Hepatocyte (in vitro differentiated cells): Measurements from ENCODE around the gene BCAS3. TPM values are rescaled to one million over a fixed set of nuclear protein-coding genes. Genes with fewer than 3 reads are reported as not detected.

Experiments
- DNase-seq: peaks from one replicate; pipeline ENCODE4 v3.0.0-alpha.2; 2016; ENCODE audit warnings: low spot score
- H2AFZ ChIP-seq: fragments of 200-600 bp; sonication (generic); 2 replicates; pipeline ENCODE4 v1.6.0; 2016; ENCODE audit warnings: antibody characterized with exemption, mild to moderate bottlenecking
- H3K27ac ChIP-seq: fragments of 200-600 bp; sonication (generic); 2 replicates; pipeline ENCODE4 v1.5.1; 2016; ENCODE audit warnings: mild to moderate bottlenecking
- H3K27me3 ChIP-seq: fragments of 200-600 bp; sonication (generic); 2 replicates; pipeline ENCODE4 v1.6.1; 2016
- H3K36me3 ChIP-seq: fragments of 200-600 bp; sonication (generic); replicated peaks from 2 replicates; pipeline ENCODE4 v1.5.1; 2016; ENCODE audit warnings: low read depth; ENCODE audit not compliant: insufficient read depth
- H3K4me1 ChIP-seq: fragments of 200-600 bp; sonication (generic); 2 replicates; pipeline ENCODE4 v1.5.1; 2016; ENCODE audit warnings: mild to moderate bottlenecking, moderate library complexity; ENCODE audit not compliant: insufficient read depth
- H3K4me2 ChIP-seq: fragments of 200-600 bp; sonication (generic); 2 replicates; pipeline ENCODE4 v1.6.0; 2016
- H3K4me3 ChIP-seq: fragments of 200-600 bp; sonication (generic); 2 replicates; pipeline ENCODE4 v1.5.1; 2016; ENCODE audit warnings: mild to moderate bottlenecking
- H3K79me2 ChIP-seq: fragments of 200-600 bp; sonication (generic); 2 replicates; pipeline ENCODE4 v1.6.0; 2017; ENCODE audit warnings: mild to moderate bottlenecking
- H3K9me2 ChIP-seq: fragments of 200-600 bp; sonication (generic); replicated peaks from 2 replicates; pipeline ENCODE4 v1.6.0; 2017; ENCODE audit warnings: mild to moderate bottlenecking; ENCODE audit not compliant: insufficient read depth
- H3K9me3 ChIP-seq: fragments of 200-600 bp; sonication (generic); 2 replicates; pipeline ENCODE4 v1.5.1; 2016; ENCODE audit warnings: low read depth, mild to moderate bottlenecking
- H4K20me1 ChIP-seq: fragments of 200-600 bp; sonication (generic); 2 replicates; pipeline ENCODE4 v1.6.0; 2016; ENCODE audit warnings: mild to moderate bottlenecking; ENCODE audit not compliant: insufficient read depth, poor library complexity, severe bottlenecking
- EZH2 ChIP-seq: fragments of 200-600 bp; sonication (generic); IDR thresholded peaks from 2 replicates; pipeline ENCODE4 v1.6.1; 2016; ENCODE audit warnings: antibody characterized with exemption, mild to moderate bottlenecking, borderline replicate concordance
- EZH2phosphoT487 ChIP-seq: fragments of 200-600 bp; sonication (generic); IDR thresholded peaks from one replicate; pipeline ENCODE4 v1.6.1; 2018; ENCODE audit warnings: antibody characterized with exemption, mild to moderate bottlenecking, low read depth, moderate library complexity; ENCODE audit not compliant: unreplicated experiment, severe bottlenecking
- WGBS: methylation state at CpG from one replicate; pipeline ENCODE4 v1.1.6; 2016; ENCODE audit warnings: low lambda C conversion rate; ENCODE audit errors: missing lambda C conversion rate; 5-methylcytosine and 5-hydroxymethylcytosine counted together
- polyA plus RNA-seq: library from polyadenylated mRNA; unstranded; fragments of >200 nt; fragmentation: Nextera tagmentation; extraction: Ambion mirVana; gene quantifications from 2 replicates; pipeline ENCODE4 v1.2.1, GENCODE V29; 2016
- total RNA-seq: library from RNA; depleted of rRNA; stranded (reverse); fragments of >200 nt; gene quantifications from 2 replicates; pipeline ENCODE4 v1.2.3, GENCODE V29; 2014
- TF ChIP-seq, protein P1 (sequence below): fragments of 200-600 bp; sonication (generic); IDR thresholded peaks from 2 replicates; pipeline ENCODE4 v1.5.1; 2016; ENCODE audit warnings: antibody characterized with exemption, mild to moderate bottlenecking; ENCODE audit not compliant: poor library complexity

BCAS3 gene
- total RNA-seq (21.7 and 58.8 TPM in 2 replicates), polyA plus RNA-seq (13.1 and 16.5 TPM in 2 replicates)

DNA sequence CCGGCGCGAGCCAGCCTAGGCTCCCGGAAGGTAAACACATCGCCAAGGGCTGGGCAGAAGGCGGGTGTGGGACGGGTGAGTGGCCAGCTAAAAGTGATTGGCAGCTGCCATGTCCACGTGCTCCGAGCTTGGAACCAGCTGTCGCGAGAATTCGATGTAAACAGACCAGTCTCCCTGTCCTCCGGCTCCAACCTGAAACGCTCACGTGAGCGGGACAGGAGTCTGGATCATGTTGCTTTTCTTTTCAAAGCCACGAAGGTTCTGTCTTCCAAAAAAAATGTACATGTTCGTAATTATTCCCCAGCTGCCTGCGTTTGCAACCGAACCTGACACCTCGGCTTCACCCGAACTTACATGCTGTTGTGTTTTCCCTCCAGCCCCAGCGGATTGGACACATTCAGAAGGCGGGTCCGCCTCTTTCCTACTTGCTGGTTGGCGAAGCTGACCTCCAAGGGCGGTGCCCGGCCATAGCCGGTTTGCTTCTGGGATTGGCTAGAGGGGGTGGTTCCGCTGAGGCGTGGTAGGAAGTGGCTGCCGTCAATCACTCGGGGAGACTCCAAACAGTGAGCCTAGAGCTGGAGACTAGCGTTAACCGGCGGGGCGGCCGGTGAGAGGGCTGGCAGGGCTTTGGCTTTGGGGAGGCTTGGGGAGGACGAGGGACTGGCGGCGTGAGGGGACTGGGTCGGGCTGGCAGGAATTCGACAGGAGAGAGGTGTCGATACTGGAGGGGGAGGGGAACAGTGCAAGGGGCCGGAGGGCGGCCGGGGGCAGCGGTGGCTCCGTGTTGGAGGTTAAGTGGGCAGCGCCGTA is at the start of gene BCAS3:
Gene BCAS3, plus strand, starts transcription at position 544 of the 810 bp plus-strand sequence.
- peak within 1 kb of the TSS; percentile 31 for H3K4me3 ChIP-seq
- H3K9me2 ChIP-seq = no peaks in the 10 kb centered on the region
- H2AFZ ChIP-seq = peak within 1 kb of the TSS; percentile 96
- H3K9me3 ChIP-seq = no peaks in the 10 kb centered on the region
- TF ChIP-seq, protein P1, sequence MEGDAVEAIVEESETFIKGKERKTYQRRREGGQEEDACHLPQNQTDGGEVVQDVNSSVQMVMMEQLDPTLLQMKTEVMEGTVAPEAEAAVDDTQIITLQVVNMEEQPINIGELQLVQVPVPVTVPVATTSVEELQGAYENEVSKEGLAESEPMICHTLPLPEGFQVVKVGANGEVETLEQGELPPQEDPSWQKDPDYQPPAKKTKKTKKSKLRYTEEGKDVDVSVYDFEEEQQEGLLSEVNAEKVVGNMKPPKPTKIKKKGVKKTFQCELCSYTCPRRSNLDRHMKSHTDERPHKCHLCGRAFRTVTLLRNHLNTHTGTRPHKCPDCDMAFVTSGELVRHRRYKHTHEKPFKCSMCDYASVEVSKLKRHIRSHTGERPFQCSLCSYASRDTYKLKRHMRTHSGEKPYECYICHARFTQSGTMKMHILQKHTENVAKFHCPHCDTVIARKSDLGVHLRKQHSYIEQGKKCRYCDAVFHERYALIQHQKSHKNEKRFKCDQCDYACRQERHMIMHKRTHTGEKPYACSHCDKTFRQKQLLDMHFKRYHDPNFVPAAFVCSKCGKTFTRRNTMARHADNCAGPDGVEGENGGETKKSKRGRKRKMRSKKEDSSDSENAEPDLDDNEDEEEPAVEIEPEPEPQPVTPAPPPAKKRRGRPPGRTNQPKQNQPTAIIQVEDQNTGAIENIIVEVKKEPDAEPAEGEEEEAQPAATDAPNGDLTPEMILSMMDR = no peak
- no peak for TF ChIP-seq EZH2
- TF ChIP-seq EZH2phosphoT487 = no peak
- H3K4me2 ChIP-seq = peak within 1 kb of the TSS; percentile 88
- DNase-seq = peak; percentile 99
- no peaks in the 10 kb centered on the region for H4K20me1 ChIP-seq
- peaks cover 4% of the 10 kb centered on the region for H3K79me2 ChIP-seq
- H3K27me3 ChIP-seq = no peaks in the 10 kb centered on the region
- WGBS = 2% methylated on average over 40 of the region's 51 CpGs
- H3K36me3 ChIP-seq = no peaks in the 10 kb centered on the region
- peak within 1 kb of the TSS; percentile 62 for H3K27ac ChIP-seq
- H3K4me1 ChIP-seq = peaks cover 4% of the 10 kb centered on the region

DNA sequence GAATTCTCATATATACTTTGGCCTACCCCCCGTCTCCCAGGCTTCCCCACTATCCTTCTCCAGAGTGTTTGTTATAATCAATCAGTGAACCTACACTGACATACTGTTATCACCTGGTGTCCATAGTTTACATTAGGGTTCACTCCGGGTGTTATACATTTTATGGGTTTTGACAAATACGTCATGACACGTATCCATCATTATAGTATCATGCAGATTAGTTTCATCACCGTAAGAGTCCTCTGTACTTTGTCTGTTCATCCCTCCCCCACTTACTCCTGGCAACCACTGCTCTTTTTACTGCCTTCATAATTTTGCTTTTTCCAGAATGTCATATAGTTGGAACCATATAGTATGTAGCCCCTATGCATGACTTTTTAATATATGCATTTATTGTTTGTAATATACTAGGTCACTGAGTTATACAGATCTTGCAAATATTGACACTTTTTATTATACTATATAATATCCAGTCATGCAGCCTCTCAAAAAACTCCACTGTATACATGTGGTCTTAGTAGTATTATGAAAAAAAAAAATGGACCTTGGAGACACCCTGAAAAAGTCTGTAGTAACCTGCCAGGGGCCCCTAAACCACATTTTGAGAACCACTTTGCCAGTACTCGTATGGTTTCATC is 49.3 kb upstream of the BCAS3 start:
- 89% methylated on average over 6 of the region's 6 CpGs for WGBS
- Histone ChIP-seq H3K4me2 (no peak overlapping the region), H3K79me2 (peaks cover 88% of the 10 kb centered on the region), H3K9me3 (no peaks in the 10 kb centered on the region), H3K27me3 (no peaks in the 10 kb centered on the region), H3K36me3 (no peaks in the 10 kb centered on the region), H3K27ac (no peak overlapping the region), H3K9me2 (no peaks in the 10 kb centered on the region), H2AFZ (no peak overlapping the region), H4K20me1 (peaks cover 16% of the 10 kb centered on the region), H3K4me1 (no peaks in the 10 kb centered on the region), H3K4me3 (no peak overlapping the region)
- no peak for DNase-seq
- TF ChIP-seq EZH2phosphoT487 (no peak), EZH2 (no peak)
- TF ChIP-seq, protein P1 = no peak

DNA sequence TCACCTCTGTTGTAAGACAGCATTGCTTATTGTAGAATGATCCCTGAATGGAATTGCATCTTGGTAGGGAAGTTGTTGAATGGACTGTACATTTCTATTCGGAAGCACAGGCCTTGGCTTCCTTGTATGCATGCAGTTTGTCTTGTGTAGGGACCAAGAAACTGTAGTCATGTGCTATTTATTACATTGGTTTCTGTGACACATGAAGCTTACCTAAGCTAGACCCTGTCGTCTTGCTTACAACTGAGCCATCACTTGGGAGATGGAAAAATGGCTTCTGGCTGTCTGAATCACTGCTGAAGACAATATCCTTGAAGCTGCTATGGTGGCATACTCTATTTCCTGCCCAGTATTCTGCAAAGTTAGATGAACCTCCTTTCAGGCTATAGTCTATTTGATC is 48.5 kb upstream of the BCAS3 start:
- Histone ChIP-seq H3K36me3 (no peaks in the 10 kb centered on the region), H4K20me1 (peaks cover 12% of the 10 kb centered on the region), H3K4me2 (no peak overlapping the region), H3K27ac (no peak overlapping the region), H2AFZ (no peak overlapping the region), H3K79me2 (peaks cover 89% of the 10 kb centered on the region), H3K4me3 (no peak overlapping the region), H3K4me1 (no peaks in the 10 kb centered on the region), H3K27me3 (no peaks in the 10 kb centered on the region), H3K9me2 (no peaks in the 10 kb centered on the region), H3K9me3 (no peaks in the 10 kb centered on the region)
- 87% methylated on average over 2 of the region's 2 CpGs for WGBS
- no peak for DNase-seq
- TF ChIP-seq EZH2 = no peak
- no peak for TF ChIP-seq EZH2phosphoT487
- TF ChIP-seq, protein P1 = no peak
